Uterus (tissue), 2 donors: ENCODE results near the gene CDC37.

Experiments
- CTCF ChIP-seq, 4 experiments: fragments of 200-600 bp in 2 of 4; fragments of 450-650 bp in 2 of 4; sonication (generic) in 2 of 4; IDR thresholded peaks; one replicate each; pipeline ENCODE4 v1.5.1; 2016 to 2019; ENCODE audit warnings: antibody characterized with exemption in 4 of 4, mild to moderate bottlenecking in 2 of 4, moderate library complexity in 1 of 4
- POLR2A ChIP-seq, 2 donors: fragments of 450-650 bp; IDR thresholded peaks; one replicate each; pipeline ENCODE4 v1.6.1; 2016; ENCODE audit warnings: antibody characterized with exemption in 2 of 2, mild to moderate bottlenecking in 1 of 2, moderate library complexity in 1 of 2

- TF ChIP-seq CTCF (IDR thresholded peaks at IDR 0.05) = no peak
- TF ChIP-seq POLR2A (IDR thresholded peaks at IDR 0.05) = no peak
Observed at GRCh38 chr19:10418485-10419199, 15.3 kb upstream of the CDC37 start.
